Neural cell (in vitro differentiated cells): ENCODE results near the gene TAF5L. TPM values are rescaled to one million over a fixed set of nuclear protein-coding genes. Genes with fewer than 3 reads are reported as not detected.

Source experiments
- H2AFZ ChIP-seq: fragments of 200-600, 300-800 bp; sonication (generic), shearing (Covaris generic); 2 replicates; pipeline ENCODE4 v1.6.0; 2014; ENCODE audit warnings: low read depth, mild to moderate bottlenecking, antibody characterized with exemption, low read length, moderate library complexity
- H3F3A ChIP-seq: fragments of 200-600 bp; shearing (Covaris generic); 2 replicates; pipeline ENCODE4 v1.6.1; 2016; ENCODE audit warnings: mild to moderate bottlenecking, moderate library complexity, mixed read lengths, antibody characterized with exemption, low read length; ENCODE audit not compliant: insufficient read depth, poor library complexity, severe bottlenecking
- H3K27ac ChIP-seq: fragments of 200-600, 300-800 bp; sonication (generic), shearing (Covaris generic); 2 replicates; pipeline ENCODE4 v1.5.1; 2014; ENCODE audit warnings: mild to moderate bottlenecking, low read length, moderate library complexity
- H3K27me3 ChIP-seq: fragments of 300-800, 200-600 bp; sonication (generic), shearing (Covaris generic); 2 replicates; pipeline ENCODE4 v1.6.0; 2014; ENCODE audit warnings: mild to moderate bottlenecking, low read depth, low read length, moderate library complexity; ENCODE audit not compliant: insufficient read depth
- H3K36me3 ChIP-seq: fragments of 300-800, 200-600 bp; sonication (generic), shearing (Covaris generic); 2 replicates; pipeline ENCODE4 v1.5.1; 2014; ENCODE audit warnings: mild to moderate bottlenecking, antibody characterized with exemption, low read length, moderate library complexity; ENCODE audit not compliant: insufficient read depth
- H3K4me2 ChIP-seq: fragments of 300-800, 200-600 bp; sonication (generic), shearing (Covaris generic); 2 replicates; pipeline ENCODE4 v1.6.0; 2014; ENCODE audit warnings: mild to moderate bottlenecking, low read length
- H3K4me3 ChIP-seq: fragments of 300-800, 200-600 bp; sonication (generic), shearing (Covaris generic); 2 replicates; pipeline ENCODE4 v1.5.1; 2014; ENCODE audit warnings: mild to moderate bottlenecking, low read length, moderate library complexity
- H3K79me2 ChIP-seq: fragments of 200-600 bp; shearing (Covaris generic); replicated peaks from 2 replicates; pipeline ENCODE4 v1.6.0; 2014; ENCODE audit warnings: mild to moderate bottlenecking, low read length, moderate library complexity; ENCODE audit not compliant: insufficient read depth
- H3K9ac ChIP-seq: fragments of 300-800, 200-600 bp; sonication (generic), shearing (Covaris generic); 2 replicates; pipeline ENCODE4 v1.6.1; 2016; ENCODE audit warnings: mild to moderate bottlenecking, low read length, mixed read lengths
- H3K9me2 ChIP-seq: fragments of 200-600 bp; shearing (Covaris generic); 2 replicates; pipeline ENCODE4 v1.6.1; 2016; ENCODE audit warnings: mild to moderate bottlenecking, low read length, mixed read lengths; ENCODE audit not compliant: insufficient read depth
- H3K9me3 ChIP-seq: fragments of 200-600, 300-800 bp; sonication (generic), shearing (Covaris generic); 2 replicates; pipeline ENCODE4 v1.6.1; 2016; ENCODE audit warnings: mild to moderate bottlenecking, mixed run types, low read length, moderate library complexity, mixed read lengths
- H4K20me1 ChIP-seq: fragments of 200-600 bp; shearing (Covaris generic); 2 replicates; pipeline ENCODE4 v1.6.1; 2016; ENCODE audit warnings: mild to moderate bottlenecking, mixed run types; ENCODE audit not compliant: insufficient read depth
- EP300 ChIP-seq: fragments of 450-650 bp; conservative IDR thresholded peaks from 2 replicates; pipeline ENCODE4 v1.6.1; 2014; ENCODE audit warnings: antibody characterized with exemption, mild to moderate bottlenecking, moderate library complexity; ENCODE audit not compliant: poor library complexity, severe bottlenecking
- EZH2 ChIP-seq: fragments of 200-600, 300-800 bp; shearing (Covaris generic), sonication (generic); IDR thresholded peaks from 2 replicates; pipeline ENCODE4 v1.6.1; 2014; ENCODE audit warnings: antibody characterized with exemption, low read length, borderline replicate concordance, mild to moderate bottlenecking; ENCODE audit not compliant: insufficient read depth, poor library complexity, severe bottlenecking
- MXI1 ChIP-seq: fragments of 450-650 bp; conservative IDR thresholded peaks from 2 replicates; pipeline ENCODE4 v1.6.1; 2014; ENCODE audit warnings: antibody characterized with exemption, mild to moderate bottlenecking; ENCODE audit not compliant: poor library complexity, severe bottlenecking
- POLR2AphosphoS5 ChIP-seq: IDR thresholded peaks from 2 replicates; pipeline ENCODE4 v1.6.1; 2012
- RAD21 ChIP-seq: fragments of 450-650 bp; conservative IDR thresholded peaks from 2 replicates; pipeline ENCODE4 v1.6.1; 2014; ENCODE audit warnings: antibody characterized with exemption, mild to moderate bottlenecking, moderate library complexity
- SMC3 ChIP-seq: fragments of 450-650 bp; conservative IDR thresholded peaks from 2 replicates; pipeline ENCODE4 v1.6.1; 2014; ENCODE audit warnings: antibody characterized with exemption, mild to moderate bottlenecking, moderate library complexity; ENCODE audit not compliant: poor library complexity
- TAF1 ChIP-seq: IDR thresholded peaks from 2 replicates; pipeline ENCODE4 v1.6.1; 2012; ENCODE audit warnings: low read depth
- polyA plus RNA-seq: library from polyadenylated mRNA; depleted of rRNA; stranded (reverse); fragments of >200 nt; gene quantifications from 2 replicates; pipeline ENCODE4 v1.2.3, GENCODE V29; 2014
- TF ChIP-seq, protein P1 (sequence below): IDR thresholded peaks from 2 replicates; pipeline ENCODE4 v1.6.1; 2012; ENCODE audit warnings: borderline replicate concordance
- TF ChIP-seq, protein P2 (sequence below): fragments of 450-650 bp; IDR thresholded peaks from 2 replicates; pipeline ENCODE4 v1.5.1; 2014; ENCODE audit warnings: antibody characterized with exemption, mild to moderate bottlenecking, moderate library complexity; ENCODE audit not compliant: poor library complexity, severe bottlenecking

TAF5L gene
- polyA plus RNA-seq, 1 donor from 2014 or later = 18.5 TPM

DNA sequence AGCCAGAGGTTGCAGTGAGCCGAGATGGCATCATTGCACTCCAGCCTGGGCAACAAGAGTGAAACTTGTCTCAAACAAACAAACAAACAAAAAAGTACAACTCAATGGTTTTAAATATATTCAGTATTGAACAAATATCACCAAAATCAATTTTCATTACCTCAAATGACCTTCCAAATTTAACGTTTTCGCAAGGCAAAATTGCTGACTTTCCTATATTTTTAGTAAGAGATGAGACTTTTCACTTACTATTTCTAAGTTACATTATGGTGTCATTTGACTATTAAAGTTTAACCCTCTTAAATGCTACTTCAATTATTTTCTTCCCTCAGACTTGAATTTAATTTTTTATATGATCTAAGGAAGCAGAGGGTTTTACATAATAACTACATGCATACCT, 44.4 kb downstream of the TAF5L start:
- H2AFZ ChIP-seq = no peak overlapping the region
- no peaks in the 10 kb centered on the region for H3K9me3 ChIP-seq
- no peaks in the 10 kb centered on the region for H3F3A ChIP-seq
- H3K36me3 ChIP-seq = no peaks in the 10 kb centered on the region
- H3K4me2 ChIP-seq = no peak overlapping the region
- H3K9ac ChIP-seq = no peak overlapping the region
- no peak overlapping the region for H3K4me3 ChIP-seq
- H3K27me3 ChIP-seq = no peaks in the 10 kb centered on the region
- no peaks in the 10 kb centered on the region for H4K20me1 ChIP-seq
- no peaks in the 10 kb centered on the region for H3K79me2 ChIP-seq
- no peak overlapping the region for H3K27ac ChIP-seq
- TF ChIP-seq MXI1 (no peak), EP300 (no peak), SMC3 (no peak), RAD21 (no peak), TAF1 (no peak), EZH2 (no peak)
- TF ChIP-seq, protein P1, sequence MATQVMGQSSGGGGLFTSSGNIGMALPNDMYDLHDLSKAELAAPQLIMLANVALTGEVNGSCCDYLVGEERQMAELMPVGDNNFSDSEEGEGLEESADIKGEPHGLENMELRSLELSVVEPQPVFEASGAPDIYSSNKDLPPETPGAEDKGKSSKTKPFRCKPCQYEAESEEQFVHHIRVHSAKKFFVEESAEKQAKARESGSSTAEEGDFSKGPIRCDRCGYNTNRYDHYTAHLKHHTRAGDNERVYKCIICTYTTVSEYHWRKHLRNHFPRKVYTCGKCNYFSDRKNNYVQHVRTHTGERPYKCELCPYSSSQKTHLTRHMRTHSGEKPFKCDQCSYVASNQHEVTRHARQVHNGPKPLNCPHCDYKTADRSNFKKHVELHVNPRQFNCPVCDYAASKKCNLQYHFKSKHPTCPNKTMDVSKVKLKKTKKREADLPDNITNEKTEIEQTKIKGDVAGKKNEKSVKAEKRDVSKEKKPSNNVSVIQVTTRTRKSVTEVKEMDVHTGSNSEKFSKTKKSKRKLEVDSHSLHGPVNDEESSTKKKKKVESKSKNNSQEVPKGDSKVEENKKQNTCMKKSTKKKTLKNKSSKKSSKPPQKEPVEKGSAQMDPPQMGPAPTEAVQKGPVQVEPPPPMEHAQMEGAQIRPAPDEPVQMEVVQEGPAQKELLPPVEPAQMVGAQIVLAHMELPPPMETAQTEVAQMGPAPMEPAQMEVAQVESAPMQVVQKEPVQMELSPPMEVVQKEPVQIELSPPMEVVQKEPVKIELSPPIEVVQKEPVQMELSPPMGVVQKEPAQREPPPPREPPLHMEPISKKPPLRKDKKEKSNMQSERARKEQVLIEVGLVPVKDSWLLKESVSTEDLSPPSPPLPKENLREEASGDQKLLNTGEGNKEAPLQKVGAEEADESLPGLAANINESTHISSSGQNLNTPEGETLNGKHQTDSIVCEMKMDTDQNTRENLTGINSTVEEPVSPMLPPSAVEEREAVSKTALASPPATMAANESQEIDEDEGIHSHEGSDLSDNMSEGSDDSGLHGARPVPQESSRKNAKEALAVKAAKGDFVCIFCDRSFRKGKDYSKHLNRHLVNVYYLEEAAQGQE = no peak
- TF ChIP-seq, protein P2, sequence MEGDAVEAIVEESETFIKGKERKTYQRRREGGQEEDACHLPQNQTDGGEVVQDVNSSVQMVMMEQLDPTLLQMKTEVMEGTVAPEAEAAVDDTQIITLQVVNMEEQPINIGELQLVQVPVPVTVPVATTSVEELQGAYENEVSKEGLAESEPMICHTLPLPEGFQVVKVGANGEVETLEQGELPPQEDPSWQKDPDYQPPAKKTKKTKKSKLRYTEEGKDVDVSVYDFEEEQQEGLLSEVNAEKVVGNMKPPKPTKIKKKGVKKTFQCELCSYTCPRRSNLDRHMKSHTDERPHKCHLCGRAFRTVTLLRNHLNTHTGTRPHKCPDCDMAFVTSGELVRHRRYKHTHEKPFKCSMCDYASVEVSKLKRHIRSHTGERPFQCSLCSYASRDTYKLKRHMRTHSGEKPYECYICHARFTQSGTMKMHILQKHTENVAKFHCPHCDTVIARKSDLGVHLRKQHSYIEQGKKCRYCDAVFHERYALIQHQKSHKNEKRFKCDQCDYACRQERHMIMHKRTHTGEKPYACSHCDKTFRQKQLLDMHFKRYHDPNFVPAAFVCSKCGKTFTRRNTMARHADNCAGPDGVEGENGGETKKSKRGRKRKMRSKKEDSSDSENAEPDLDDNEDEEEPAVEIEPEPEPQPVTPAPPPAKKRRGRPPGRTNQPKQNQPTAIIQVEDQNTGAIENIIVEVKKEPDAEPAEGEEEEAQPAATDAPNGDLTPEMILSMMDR = no peak
- H3K9me2 ChIP-seq = no peaks in the 10 kb centered on the region

DNA sequence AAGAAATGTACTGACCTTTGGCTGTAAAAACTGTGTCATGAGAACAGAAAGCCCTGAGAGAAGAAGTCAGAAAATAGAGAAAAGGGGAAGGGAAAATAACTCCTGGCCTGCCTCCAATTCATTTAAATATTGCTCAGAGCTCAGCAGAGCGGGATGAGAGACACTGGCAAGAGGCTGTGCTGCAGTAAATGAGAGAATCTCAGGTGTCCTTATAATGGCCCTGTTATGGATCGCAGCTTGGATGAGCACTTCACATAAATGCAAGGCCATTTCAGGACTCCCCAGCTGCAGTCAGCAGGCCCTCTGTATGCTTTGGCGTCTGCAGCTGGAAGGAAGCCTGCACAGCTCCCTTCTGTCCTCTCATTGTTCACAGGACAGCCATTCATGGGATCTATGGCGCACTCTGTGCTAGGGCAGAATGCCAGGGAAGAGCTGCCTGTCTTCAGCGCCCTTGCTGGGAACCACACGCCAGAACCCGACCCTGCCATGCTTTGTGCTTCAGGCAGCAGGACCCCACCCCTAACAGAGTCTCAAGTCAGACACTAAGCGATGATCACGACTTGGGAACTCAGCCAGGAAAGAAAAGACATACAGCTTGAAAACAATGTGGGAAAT, 46.8 kb downstream of the TAF5L start:
- Histone ChIP-seq H4K20me1 (no peaks in the 10 kb centered on the region), H2AFZ (no peak overlapping the region), H3K4me3 (no peak overlapping the region), H3K27ac (no peak overlapping the region), H3K4me2 (no peak overlapping the region), H3K9ac (peak overlapping the region; percentile 21), H3F3A (no peaks in the 10 kb centered on the region), H3K36me3 (no peaks in the 10 kb centered on the region), H3K27me3 (no peaks in the 10 kb centered on the region), H3K9me2 (no peaks in the 10 kb centered on the region), H3K79me2 (no peaks in the 10 kb centered on the region), H3K9me3 (no peaks in the 10 kb centered on the region)
- no peak for TF ChIP-seq MXI1
- no peak for TF ChIP-seq POLR2AphosphoS5
- TF ChIP-seq RAD21 = no peak
- TF ChIP-seq, protein P1 = no peak
- TF ChIP-seq, protein P2 = no peak
- no peak for TF ChIP-seq EZH2
